Keratinocyte (primary cell): Measurements from ENCODE around the gene FDCSP. TPM values are rescaled to one million over a fixed set of nuclear protein-coding genes. Genes with fewer than 3 reads are reported as not detected.

Source experiments
- DNase-seq: peaks from one replicate; pipeline ENCODE4 v3.0.0-alpha.2; 2011; ENCODE audit warnings: low read depth, missing footprints, low spot score
- FAIRE-seq: peaks from 2 replicates; lab custom pipeline; 2011; peaks lifted over from hg19 to GRCh38; lab: Jason Lieb, UNC
- H2AFZ ChIP-seq: 2 replicates; pipeline ENCODE4 v1.6.0; 2012; ENCODE audit warnings: low read length, control low read depth, inconsistent platforms; ENCODE audit not compliant: control insufficient read depth
- H3K27ac ChIP-seq: 2 replicates; pipeline ENCODE4 v1.5.1; 2011; ENCODE audit warnings: low read length; ENCODE audit not compliant: control insufficient read depth, insufficient read depth
- H3K27me3 ChIP-seq: 3 replicates; pipeline ENCODE4 v1.6.0; 2011; ENCODE audit warnings: low read length; ENCODE audit not compliant: control insufficient read depth, insufficient read depth; ENCODE audit errors: extremely low read depth
- H3K36me3 ChIP-seq, 2 experiments: 2 replicates in 1 of 2; 3 replicates in 1 of 2; pipeline ENCODE4 v1.5.1; 2011; ENCODE audit warnings: low read length in 2 of 2, mild to moderate bottlenecking in 1 of 2; ENCODE audit not compliant: control insufficient read depth in 2 of 2, insufficient read depth in 2 of 2; ENCODE audit errors: extremely low read depth in 1 of 2
- H3K4me1 ChIP-seq: 3 replicates; pipeline ENCODE4 v1.5.1; 2011; ENCODE audit warnings: low read length; ENCODE audit not compliant: control insufficient read depth, insufficient read depth; ENCODE audit errors: extremely low read depth
- H3K4me2 ChIP-seq: 3 replicates; pipeline ENCODE4 v1.6.0; 2011; ENCODE audit warnings: low read depth, low read length; ENCODE audit not compliant: control insufficient read depth, insufficient read depth; ENCODE audit errors: extremely low read depth
- H3K4me3 ChIP-seq, 3 experiments: fragments of 200-600 bp in 1 of 3; sonication (generic) in 1 of 3; 2 replicates in 2 of 3; 3 replicates in 1 of 3; pipeline ENCODE4 v1.5.1; 2011 to 2016; ENCODE audit warnings: low read length in 3 of 3, mild to moderate bottlenecking in 3 of 3, control low read depth in 2 of 3, inconsistent platforms in 1 of 3, low read depth in 1 of 3, mixed read lengths in 1 of 3, mixed run types in 1 of 3, moderate library complexity in 1 of 3; ENCODE audit not compliant: control insufficient read depth in 2 of 3, insufficient read depth in 2 of 3; ENCODE audit errors: extremely low read depth in 1 of 3
- H3K79me2 ChIP-seq: 2 replicates; pipeline ENCODE4 v1.6.0; 2012; ENCODE audit warnings: low read length; ENCODE audit not compliant: control insufficient read depth, insufficient read depth
- H3K9ac ChIP-seq: 3 replicates; pipeline ENCODE4 v1.6.0; 2011; ENCODE audit warnings: low read length; ENCODE audit not compliant: control insufficient read depth, insufficient read depth; ENCODE audit errors: extremely low read depth
- H3K9me1 ChIP-seq: 3 replicates; pipeline ENCODE4 v1.6.0; 2011; ENCODE audit warnings: low read length; ENCODE audit not compliant: control insufficient read depth, insufficient read depth; ENCODE audit errors: extremely low read depth
- H3K9me3 ChIP-seq: 2 replicates; pipeline ENCODE4 v1.5.1; 2012; ENCODE audit warnings: low read depth, low read length; ENCODE audit not compliant: control insufficient read depth
- H4K20me1 ChIP-seq: 3 replicates; pipeline ENCODE4 v1.6.0; 2011; ENCODE audit warnings: low read length; ENCODE audit not compliant: control insufficient read depth, insufficient read depth; ENCODE audit errors: extremely low read depth
- EZH2 ChIP-seq: IDR thresholded peaks from one replicate; pipeline ENCODE4 v1.6.1; 2012; ENCODE audit warnings: inconsistent platforms, mild to moderate bottlenecking, low read length, moderate library complexity
- dilution Hi-C: fragments of 300-500 bp; cut with MboI; formaldehyde crosslinking; loops from one replicate; pipeline ENCODE4 v1.7.0; 2020; ENCODE audit warnings: low sequenced_read_pairs; ENCODE audit not compliant: extremely low pct_ligation_motif_present
- polyA plus RNA-seq, 5 experiments: library from polyadenylated mRNA; depleted of rRNA in 3 of 5; stranded (reverse) in 3 of 5; stranded (forward) in 1 of 5; unstranded in 1 of 5; fragments of >200 nt; gene quantifications; 1 replicate in 1 of 5; 2 replicates in 3 of 5; 3 replicates in 1 of 5; pipeline versions ENCODE4 v1.2.1 to v1.2.3, GENCODE V29; 2011 to 2012; ENCODE audit warnings: missing spikeins in 2 of 5, low read depth in 1 of 5, low replicate concordance in 1 of 5
- TF ChIP-seq, protein P1 (sequence below), 3 experiments: IDR thresholded peaks in 1 of 3; conservative IDR thresholded peaks in 1 of 3; optimal IDR thresholded peaks in 1 of 3; 2 replicates in 2 of 3; 3 replicates in 1 of 3; pipeline versions ENCODE3 to v1.5.1; 2011; ENCODE audit warnings: low read length in 3 of 3, mild to moderate bottlenecking in 3 of 3, moderate library complexity in 2 of 3, control low read depth in 1 of 3, inconsistent platforms in 1 of 3; ENCODE audit not compliant: insufficient read depth in 2 of 3; ENCODE audit errors: extremely low read depth in 1 of 3

FDCSP gene
- polyA plus RNA-seq, 1 donor (not counting 4 experiments of a cell fraction or from before 2014, with no cell fraction given) = not detected

GRCh38 chr4:70195425-70195824 lies 30.5 kb upstream of the FDCSP start, which contains the start of gene ODAM:
Gene ODAM, plus strand, starts transcription at chr4:70195725. Its CDS starts 819 bp downstream, at chr4:70196544.
- Histone ChIP-seq H3K4me2 (no peak within 1 kb of the TSS), H3K4me3 (no peak within 1 kb of the TSS), H3K9ac (no peak within 1 kb of the TSS), H3K4me1 (no peaks in the 10 kb centered on the region), H3K9me1 (no peaks in the 10 kb centered on the region), H3K9me3 (no peaks in the 10 kb centered on the region), H3K36me3 (no peaks in the 10 kb centered on the region), H4K20me1 (no peaks in the 10 kb centered on the region), H2AFZ (no peak within 1 kb of the TSS), H3K27me3 (no peaks in the 10 kb centered on the region), H3K79me2 (no peaks in the 10 kb centered on the region), H3K27ac (no peak within 1 kb of the TSS)
- TF ChIP-seq, protein P1, sequence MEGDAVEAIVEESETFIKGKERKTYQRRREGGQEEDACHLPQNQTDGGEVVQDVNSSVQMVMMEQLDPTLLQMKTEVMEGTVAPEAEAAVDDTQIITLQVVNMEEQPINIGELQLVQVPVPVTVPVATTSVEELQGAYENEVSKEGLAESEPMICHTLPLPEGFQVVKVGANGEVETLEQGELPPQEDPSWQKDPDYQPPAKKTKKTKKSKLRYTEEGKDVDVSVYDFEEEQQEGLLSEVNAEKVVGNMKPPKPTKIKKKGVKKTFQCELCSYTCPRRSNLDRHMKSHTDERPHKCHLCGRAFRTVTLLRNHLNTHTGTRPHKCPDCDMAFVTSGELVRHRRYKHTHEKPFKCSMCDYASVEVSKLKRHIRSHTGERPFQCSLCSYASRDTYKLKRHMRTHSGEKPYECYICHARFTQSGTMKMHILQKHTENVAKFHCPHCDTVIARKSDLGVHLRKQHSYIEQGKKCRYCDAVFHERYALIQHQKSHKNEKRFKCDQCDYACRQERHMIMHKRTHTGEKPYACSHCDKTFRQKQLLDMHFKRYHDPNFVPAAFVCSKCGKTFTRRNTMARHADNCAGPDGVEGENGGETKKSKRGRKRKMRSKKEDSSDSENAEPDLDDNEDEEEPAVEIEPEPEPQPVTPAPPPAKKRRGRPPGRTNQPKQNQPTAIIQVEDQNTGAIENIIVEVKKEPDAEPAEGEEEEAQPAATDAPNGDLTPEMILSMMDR (optimal IDR thresholded peaks at IDR 0.05 in 1 of 3, IDR thresholded peaks at IDR 0.05 in 1 of 3, conservative IDR thresholded peaks at IDR 0.05 in 1 of 3; ENCODE audit: extremely low read depth in 1 of 3, insufficient read depth in 2 of 3, low read length in 3 of 3) = no peak
- TF ChIP-seq EZH2 = no peak
- dilution Hi-C loops = no loop called here
- DNase-seq (no peak), FAIRE-seq (no peak)

DNA sequence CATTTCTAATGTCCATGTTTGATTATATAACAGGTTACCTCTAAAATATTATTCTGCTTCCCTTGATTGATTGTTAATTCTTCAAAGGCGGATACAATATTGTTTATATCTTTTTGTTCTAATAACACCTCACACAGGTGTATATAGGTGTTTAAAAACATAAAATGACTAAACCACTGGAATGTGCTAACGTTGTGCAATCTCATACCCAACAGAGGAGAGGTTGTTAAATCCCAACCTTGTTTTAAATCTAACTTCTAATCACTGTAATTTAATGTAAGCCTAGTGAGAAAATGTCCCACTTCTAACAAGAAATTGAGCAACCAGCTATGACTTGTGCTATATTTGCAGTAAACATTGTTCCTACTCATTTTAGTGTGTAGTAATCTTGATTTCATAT lies 29.1 kb upstream of the FDCSP start:
- DNase-seq (no peak), FAIRE-seq (no peak)
- H3K9me1 ChIP-seq = no peaks in the 10 kb centered on the region
- H3K4me1 ChIP-seq = no peaks in the 10 kb centered on the region
- H2AFZ ChIP-seq = no peak overlapping the region
- TF ChIP-seq, protein P1 (optimal IDR thresholded peaks at IDR 0.05 in 1 of 3, IDR thresholded peaks at IDR 0.05 in 1 of 3, conservative IDR thresholded peaks at IDR 0.05 in 1 of 3; ENCODE audit: extremely low read depth in 1 of 3, insufficient read depth in 2 of 3, low read length in 3 of 3) = no peak
- no peak for TF ChIP-seq EZH2
- H3K79me2 ChIP-seq = no peaks in the 10 kb centered on the region
- no peaks in the 10 kb centered on the region for H3K27me3 ChIP-seq
- no peak overlapping the region for H3K9ac ChIP-seq
- no peak overlapping the region for H3K27ac ChIP-seq
- H3K36me3 ChIP-seq = no peaks in the 10 kb centered on the region
- dilution Hi-C loops = no loop called here
- H3K9me3 ChIP-seq = no peaks in the 10 kb centered on the region
- H3K4me2 ChIP-seq = no peak overlapping the region
- no peaks in the 10 kb centered on the region for H4K20me1 ChIP-seq
- H3K4me3 ChIP-seq = no peak overlapping the region
